HG02571 (cell line): ENCODE measurements around the gene PYROXD2.
A peak's percentile ranks its signal among the peaks of the same experiment; 100 is the strongest.

Source experiments
- ATAC-seq: cut with Tn5 transposase; IDR thresholded peaks from one replicate; pipeline ENCODE4 v1.9.1; 2021; ENCODE audit warnings: mild to moderate bottlenecking, moderate library complexity; ENCODE audit not compliant: unreplicated experiment

PYROXD2 gene

DNA sequence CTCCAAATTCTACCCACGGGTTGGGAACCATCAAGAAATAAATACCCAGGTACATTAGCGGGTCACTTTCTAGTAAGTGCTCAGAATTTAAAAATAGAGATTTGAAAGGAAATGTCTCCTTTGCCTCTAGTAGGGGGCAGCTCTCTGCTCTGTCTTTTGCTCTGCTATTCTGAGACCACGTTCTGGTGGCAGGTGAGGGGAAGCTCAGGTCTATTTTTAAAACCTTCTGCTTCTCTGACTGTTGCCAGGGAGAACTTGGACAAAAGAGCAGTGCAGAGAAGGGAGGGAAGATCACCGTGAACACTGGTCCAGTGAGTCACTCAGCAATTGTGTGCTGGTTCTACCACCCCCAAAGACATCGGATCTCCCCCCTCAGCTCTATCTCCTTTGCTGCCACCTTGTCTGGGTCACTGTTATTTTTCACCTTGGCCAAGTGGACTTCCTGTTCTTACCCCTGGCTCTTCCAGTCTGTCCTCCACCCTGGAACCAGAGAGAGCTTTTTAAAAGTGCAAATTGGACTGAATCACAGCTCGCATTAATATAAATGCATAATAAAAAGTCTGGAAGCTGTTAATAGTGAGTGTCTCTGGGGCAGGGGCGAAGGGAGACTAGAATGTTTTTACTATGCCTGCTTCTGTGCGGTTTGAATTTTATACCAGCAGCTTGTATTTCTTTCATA, 74.6 kb downstream of the PYROXD2 start:
- ATAC-seq = peak; percentile 45

DNA sequence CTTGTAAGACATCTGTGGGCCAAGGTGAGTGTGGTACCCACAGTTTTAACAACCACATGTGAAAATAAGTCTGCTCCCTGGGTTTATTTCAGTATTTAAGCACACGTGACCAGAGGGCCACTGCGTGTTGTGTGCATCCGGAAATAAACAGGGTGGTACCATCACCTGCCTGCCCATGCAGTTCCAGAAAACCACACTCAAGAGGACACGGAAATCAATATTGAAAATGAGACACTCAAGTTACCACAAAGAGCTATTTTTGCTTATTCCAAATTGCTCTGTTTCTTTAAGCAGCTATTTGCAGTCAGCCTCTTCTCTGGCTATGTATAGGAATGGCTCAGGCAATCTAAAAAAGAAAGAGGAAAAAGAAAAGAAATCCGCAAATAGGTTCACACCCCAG, 75.2 kb downstream of the PYROXD2 start:
- peak; percentile 79 for ATAC-seq

DNA sequence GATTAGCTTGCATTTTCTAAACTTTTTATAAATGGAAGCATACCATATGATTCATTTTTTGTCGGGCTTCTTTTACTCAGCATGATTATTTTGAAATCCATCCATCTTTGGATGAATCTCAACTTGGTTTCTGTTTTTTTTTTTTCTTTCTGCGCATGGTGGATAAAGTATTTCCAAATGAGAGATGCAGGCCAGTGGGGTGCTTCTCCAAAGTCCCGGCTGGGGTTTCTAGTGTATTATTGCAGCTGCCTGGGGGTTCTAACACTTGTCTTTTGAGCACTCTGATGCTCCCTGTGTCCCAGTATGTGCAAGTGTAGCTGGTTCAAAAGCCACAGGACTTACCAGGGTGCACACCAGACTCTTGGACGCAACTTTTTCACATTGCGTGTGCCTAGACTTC, 76.1 kb downstream of the PYROXD2 start:
- no peak for ATAC-seq

DNA sequence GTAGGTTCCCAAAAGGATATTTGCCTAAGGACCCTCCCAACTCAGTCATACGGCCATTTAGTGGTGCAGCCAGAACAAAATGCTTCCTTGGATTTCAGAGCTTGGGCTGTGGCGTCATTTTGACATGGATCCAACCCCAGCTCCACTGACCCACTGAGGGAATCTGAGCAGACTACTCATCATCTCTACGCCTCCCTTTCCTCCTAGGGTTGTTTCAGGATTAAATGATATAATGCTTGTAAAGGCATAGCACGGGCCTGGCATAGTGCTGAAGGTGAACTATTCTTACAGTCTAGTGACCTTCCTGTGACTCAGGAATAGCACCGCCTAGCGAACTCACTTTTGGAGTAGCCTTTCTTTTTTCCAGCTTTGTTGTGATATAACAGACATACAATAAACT, 76.7 kb downstream of the PYROXD2 start:
- no peak for ATAC-seq

DNA sequence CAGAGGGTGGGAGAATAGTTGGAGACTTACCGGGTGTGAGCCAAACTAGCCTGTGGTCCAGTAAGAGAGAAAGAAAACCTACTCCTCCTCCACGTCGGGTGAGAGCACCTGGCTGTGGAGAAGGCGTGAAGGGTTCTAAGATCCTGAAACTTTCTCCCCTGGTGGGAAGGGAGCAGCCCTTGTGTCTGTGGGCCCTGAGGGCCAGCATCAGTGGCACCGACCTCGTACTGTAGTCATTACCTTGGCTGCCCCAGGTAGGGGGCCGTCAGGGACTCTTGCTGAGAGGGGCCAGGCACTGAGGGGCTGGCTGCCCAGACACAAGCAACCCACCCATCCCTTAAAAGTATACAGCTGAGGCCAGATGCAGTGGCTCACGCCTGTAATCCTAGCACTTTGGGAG, 77.5 kb downstream of the PYROXD2 start:
- no peak for ATAC-seq
